ENCODE data around the gene NEDD4L.

The NEDD4L gene

GRCh38 chr18:58078889-58079573 lies 35.0 kb downstream of the NEDD4L start:
- no peak for DNase-seq
- Mint-ChIP-seq H3K27ac (no peak overlapping the region), H3K9me3 (no peaks in the 10 kb centered on the region), H3K4me3 (no peak overlapping the region), H3K36me3 (no peaks in the 10 kb centered on the region), H3K27me3 (peaks cover 4% of the 10 kb centered on the region), H3K4me1 (no peaks in the 10 kb centered on the region)
- CTCF ChIA-PET: no interaction called here

DNA sequence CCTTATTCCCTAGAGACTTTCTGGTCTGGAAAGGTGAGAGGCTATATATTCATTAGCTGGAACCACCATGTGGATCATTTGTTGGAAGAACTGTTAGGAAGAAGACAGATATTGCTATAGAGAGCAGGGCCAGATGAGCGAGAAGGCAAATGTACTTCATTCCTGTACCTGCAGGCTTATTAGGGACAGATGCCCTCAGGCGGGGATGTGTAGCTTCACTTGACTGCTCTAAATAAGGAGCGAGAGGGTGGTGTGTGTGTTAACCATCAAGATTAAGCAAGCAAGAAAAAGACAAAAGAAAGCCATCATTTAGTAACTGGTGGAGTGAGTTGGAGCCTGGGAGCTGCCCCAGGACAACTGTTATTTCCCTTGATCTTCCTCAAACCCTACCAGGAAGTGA lies 36.4 kb downstream of the NEDD4L start:
- CTCF ChIA-PET: interaction anchor here (0.6 kb wide), 1 partner anchor 8 kb away, joined by 3 read pairs; no protein-coding TSS in a partner anchor
- no peak overlapping the region for H3K27ac Mint-ChIP-seq
- no peak overlapping the region for H3K4me3 Mint-ChIP-seq
- no peaks in the 10 kb centered on the region for H3K9me3 Mint-ChIP-seq
- H3K36me3 Mint-ChIP-seq: no peaks in the 10 kb centered on the region
- peaks cover 7% of the 10 kb centered on the region for H3K27me3 Mint-ChIP-seq
- no peak for DNase-seq
- no peaks in the 10 kb centered on the region for H3K4me1 Mint-ChIP-seq

DNA sequence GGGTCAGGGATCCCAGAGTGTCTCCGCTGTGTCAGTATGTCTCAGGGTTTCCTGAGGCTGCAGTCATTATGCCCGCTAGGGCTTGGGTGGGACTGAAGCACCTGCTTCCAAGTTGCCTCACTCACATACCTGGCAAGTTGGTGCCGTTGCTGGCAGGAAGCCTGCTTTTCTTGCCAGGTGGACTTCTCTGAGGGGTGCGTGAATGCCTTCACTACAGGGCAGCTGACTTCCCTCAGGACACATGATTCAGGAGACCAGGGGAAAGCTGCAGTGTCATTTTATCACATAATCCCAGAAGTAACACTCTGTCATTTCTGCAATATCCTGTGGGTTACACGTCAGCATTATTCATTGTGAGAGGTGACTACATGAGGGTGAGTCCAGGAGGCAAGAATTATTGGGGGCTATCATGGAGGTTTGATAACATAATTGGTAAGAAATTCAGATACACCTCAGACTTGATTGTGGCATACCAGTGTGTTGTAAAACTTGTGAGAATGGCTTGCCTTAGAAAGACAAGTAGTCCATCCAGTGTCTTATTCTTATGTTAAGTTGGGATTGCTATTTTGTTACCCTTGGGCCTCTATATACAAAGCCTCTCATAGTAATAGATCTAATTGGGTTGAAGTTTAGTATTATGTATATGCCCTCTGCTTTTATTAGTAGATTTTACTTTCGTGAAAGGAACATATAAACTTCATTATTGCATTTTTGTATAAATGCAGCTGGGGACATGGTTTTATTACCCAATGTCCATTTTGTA lies 44.1 kb downstream of the NEDD4L start:
- CTCF ChIA-PET: interaction anchor here (0.6 kb wide), 1 partner anchor 8 kb away, joined by 3 read pairs; no protein-coding TSS in a partner anchor
- Mint-ChIP-seq H3K9me3 (no peaks in the 10 kb centered on the region), H3K27ac (no peak overlapping the region), H3K4me3 (no peak overlapping the region), H3K36me3 (no peaks in the 10 kb centered on the region), H3K27me3 (peaks cover 8% of the 10 kb centered on the region), H3K4me1 (no peaks in the 10 kb centered on the region)
- DNase-seq: no peak

GRCh38 chr18:58088691-58089065 lies 44.7 kb downstream of the NEDD4L start:
- Mint-ChIP-seq H3K36me3 (no peaks in the 10 kb centered on the region), H3K9me3 (no peaks in the 10 kb centered on the region), H3K27ac (no peak overlapping the region), H3K4me1 (no peaks in the 10 kb centered on the region), H3K27me3 (peaks cover 8% of the 10 kb centered on the region), H3K4me3 (no peak overlapping the region)
- CTCF ChIA-PET: interaction anchor here (0.6 kb wide), 1 partner anchor 8 kb away, joined by 3 read pairs; no protein-coding TSS in a partner anchor
- no peak for DNase-seq

DNA sequence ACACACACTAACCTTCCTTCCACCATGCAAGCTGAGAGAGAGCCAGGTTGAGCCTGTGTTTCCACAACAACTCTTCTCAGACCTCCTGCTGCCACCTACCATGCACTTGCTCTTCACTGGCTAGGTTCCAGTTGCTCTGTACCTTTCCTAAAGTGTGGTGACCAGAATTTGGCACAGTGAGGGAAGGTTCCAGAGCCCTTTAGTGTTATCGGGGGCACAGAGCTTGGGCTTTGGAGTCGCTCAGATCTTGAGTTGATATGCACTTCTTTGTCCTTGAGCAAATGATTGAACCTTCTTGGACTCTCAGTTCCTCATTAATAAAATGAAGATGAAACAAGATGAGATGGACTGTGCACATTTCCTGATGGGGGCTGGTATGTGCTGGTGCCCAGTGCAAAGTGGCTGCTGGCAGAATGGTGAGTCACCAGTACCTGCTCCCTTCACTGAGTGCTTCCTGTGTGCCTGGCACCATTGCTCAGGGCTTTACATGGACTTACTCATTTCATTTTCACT lies 47.1 kb downstream of the NEDD4L start:
- Mint-ChIP-seq H3K27ac (no peak overlapping the region), H3K27me3 (peaks cover 3% of the 10 kb centered on the region), H3K36me3 (no peaks in the 10 kb centered on the region), H3K9me3 (no peaks in the 10 kb centered on the region), H3K4me3 (no peak overlapping the region), H3K4me1 (no peaks in the 10 kb centered on the region)
- DNase-seq: no peak
- CTCF ChIA-PET: interaction anchor here (1.2 kb wide), 1 partner anchor 45 kb away, joined by 4 read pairs; no protein-coding TSS in a partner anchor

- no peaks in the 10 kb centered on the region for H3K4me1 Mint-ChIP-seq
- CTCF ChIA-PET: no interaction called here
- no peaks in the 10 kb centered on the region for H3K36me3 Mint-ChIP-seq
- H3K4me3 Mint-ChIP-seq: no peak overlapping the region
- no peaks in the 10 kb centered on the region for H3K9me3 Mint-ChIP-seq
- H3K27me3 Mint-ChIP-seq: no peaks in the 10 kb centered on the region
- no peak for DNase-seq
- H3K27ac Mint-ChIP-seq: no peak overlapping the region
Observed at GRCh38 chr18:58093311-58093803, 49.3 kb downstream of the NEDD4L start.

GRCh38 chr18:58095222-58095621 lies 51.2 kb downstream of the NEDD4L start:
- CTCF ChIA-PET: no interaction called here

DNA sequence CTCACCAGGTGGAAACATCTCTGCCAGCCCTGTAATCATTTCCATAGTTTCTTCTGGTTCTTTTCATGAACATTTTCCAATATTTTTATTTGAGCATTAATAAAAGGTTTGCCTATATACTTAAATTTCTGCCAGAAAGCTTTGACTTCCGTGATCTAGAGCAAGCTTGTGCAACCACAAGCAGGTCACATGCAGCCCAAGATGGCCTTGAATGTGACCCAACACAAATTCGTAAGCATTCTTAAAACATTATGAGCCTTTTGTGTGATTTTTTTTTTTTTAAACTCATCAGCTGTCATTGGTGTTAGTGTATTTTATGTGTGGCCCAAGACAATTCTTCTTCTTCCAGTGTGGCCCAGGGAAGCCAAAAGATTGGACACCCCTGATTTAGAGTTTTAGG lies 51.6 kb downstream of the NEDD4L start:
- Mint-ChIP-seq H3K36me3 (no peaks in the 10 kb centered on the region), H3K27me3 (peaks cover 3% of the 10 kb centered on the region), H3K9me3 (no peaks in the 10 kb centered on the region), H3K27ac (no peak overlapping the region), H3K4me1 (no peaks in the 10 kb centered on the region), H3K4me3 (no peak overlapping the region)
- no peak for DNase-seq
- CTCF ChIA-PET: no interaction called here

More at GRCh38 chr18:58095222-58095621, 51.2 kb downstream of the NEDD4L start:
- no peak overlapping the region for H3K27ac Mint-ChIP-seq
- H3K27me3 Mint-ChIP-seq: peaks cover 3% of the 10 kb centered on the region
- no peaks in the 10 kb centered on the region for H3K4me1 Mint-ChIP-seq
- H3K4me3 Mint-ChIP-seq: no peak overlapping the region
- no peaks in the 10 kb centered on the region for H3K36me3 Mint-ChIP-seq
- DNase-seq: no peak
- H3K9me3 Mint-ChIP-seq: no peaks in the 10 kb centered on the region

- Mint-ChIP-seq H3K9me3 (no peaks in the 10 kb centered on the region), H3K4me1 (no peaks in the 10 kb centered on the region), H3K27ac (no peak overlapping the region), H3K27me3 (peaks cover 3% of the 10 kb centered on the region), H3K36me3 (no peaks in the 10 kb centered on the region), H3K4me3 (no peak overlapping the region)
- CTCF ChIA-PET: no interaction called here
- DNase-seq: no peak
Observed at GRCh38 chr18:58096658-58097057, 52.6 kb downstream of the NEDD4L start.

DNA sequence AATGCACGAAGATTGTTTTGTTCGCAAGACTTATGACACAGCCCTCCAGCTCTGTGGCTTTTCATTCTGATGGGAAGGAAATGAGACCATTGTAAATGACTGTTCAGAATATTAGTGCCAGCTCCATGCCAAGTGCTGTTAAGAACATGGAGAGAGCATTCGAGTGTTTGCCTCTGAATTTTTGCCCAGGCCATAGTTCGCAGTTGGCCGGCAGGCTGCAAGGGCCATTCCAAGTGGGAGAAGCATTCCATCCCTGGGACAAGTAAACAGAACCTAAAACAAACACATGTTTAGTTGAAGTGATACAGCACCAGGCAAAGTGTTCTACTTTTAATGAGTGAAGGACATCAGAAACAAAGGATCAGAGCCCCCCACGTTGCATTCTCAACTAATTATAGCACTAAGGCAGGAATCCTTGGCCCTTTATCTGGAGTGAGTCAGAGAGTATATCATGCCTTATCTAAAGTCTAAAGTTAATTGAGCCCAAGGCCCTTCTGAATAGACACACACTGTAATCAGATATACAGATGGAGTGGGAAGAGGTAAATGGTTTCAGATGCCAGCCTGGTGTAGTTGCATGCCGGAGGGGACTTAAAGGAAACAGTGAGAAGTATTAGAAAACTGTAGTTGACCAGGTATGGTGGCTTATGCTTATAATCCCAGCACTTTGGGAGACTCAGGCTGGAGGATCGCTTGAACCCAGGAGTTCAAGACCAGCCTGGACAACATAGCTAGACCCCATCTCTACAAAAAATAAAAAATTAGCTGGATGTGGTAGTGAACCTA lies 53.3 kb downstream of the NEDD4L start:
- DNase-seq: no peak
- peaks cover 3% of the 10 kb centered on the region for H3K27me3 Mint-ChIP-seq
- H3K4me1 Mint-ChIP-seq: no peaks in the 10 kb centered on the region
- H3K4me3 Mint-ChIP-seq: no peak overlapping the region
- H3K27ac Mint-ChIP-seq: no peak overlapping the region
- no peaks in the 10 kb centered on the region for H3K36me3 Mint-ChIP-seq
- no peaks in the 10 kb centered on the region for H3K9me3 Mint-ChIP-seq
- CTCF ChIA-PET: no interaction called here

DNA sequence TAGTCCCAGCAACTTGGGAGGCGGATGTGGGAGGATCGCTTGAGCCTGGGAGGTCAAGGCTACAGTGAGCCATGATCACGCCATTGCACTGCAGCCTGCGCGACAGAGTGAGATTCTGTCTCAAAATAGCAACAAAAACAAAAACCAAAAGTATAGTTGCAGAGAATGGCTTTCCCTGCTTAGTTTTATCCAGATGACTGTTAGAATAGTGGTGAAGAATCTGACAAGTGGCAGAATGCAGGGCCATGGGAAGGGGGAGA lies 53.8 kb downstream of the NEDD4L start:
- Mint-ChIP-seq H3K36me3 (no peaks in the 10 kb centered on the region), H3K27ac (no peak overlapping the region), H3K4me1 (no peaks in the 10 kb centered on the region), H3K27me3 (peaks cover 3% of the 10 kb centered on the region), H3K4me3 (no peak overlapping the region), H3K9me3 (no peaks in the 10 kb centered on the region)
- DNase-seq: no peak
- CTCF ChIA-PET: no interaction called here

DNA sequence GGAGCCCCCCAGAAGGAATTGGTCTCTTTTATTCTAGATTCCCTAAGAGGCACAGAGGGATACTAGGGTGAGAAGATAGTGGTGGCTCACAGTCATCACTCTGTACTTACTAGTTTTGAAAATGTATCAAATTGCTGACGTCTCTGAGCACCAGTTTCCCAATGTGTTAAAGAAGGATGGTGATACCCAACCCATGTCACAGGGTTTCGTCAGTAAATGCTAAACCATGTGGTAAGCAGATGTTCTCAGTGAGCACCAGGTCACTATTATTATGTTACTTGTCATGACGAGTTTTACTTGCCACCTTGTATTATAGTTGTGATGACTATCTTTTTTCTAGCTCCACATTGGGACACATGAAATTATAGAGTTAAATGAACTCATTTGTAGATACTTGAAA lies 54.7 kb downstream of the NEDD4L start:
- Mint-ChIP-seq H3K4me1 (peaks cover 2% of the 10 kb centered on the region), H3K27me3 (peaks cover 3% of the 10 kb centered on the region), H3K36me3 (no peaks in the 10 kb centered on the region), H3K4me3 (no peak overlapping the region), H3K9me3 (no peaks in the 10 kb centered on the region), H3K27ac (no peak overlapping the region)
- DNase-seq: no peak
- CTCF ChIA-PET: interaction anchor here (0.7 to 1.6 kb wide), 2 partner anchors 23 to 539 kb away, joined by 3 to 4 read pairs; no protein-coding TSS in a partner anchor

- no peak overlapping the region for H3K4me3 Mint-ChIP-seq
- no peak overlapping the region for H3K27ac Mint-ChIP-seq
- H3K36me3 Mint-ChIP-seq: no peaks in the 10 kb centered on the region
- no peak for DNase-seq
- H3K9me3 Mint-ChIP-seq: no peaks in the 10 kb centered on the region
- CTCF ChIA-PET: interaction anchor here (1.6 kb wide), 1 partner anchor 22 kb away, joined by 4 read pairs; no protein-coding TSS in a partner anchor
- H3K4me1 Mint-ChIP-seq: peaks cover 2% of the 10 kb centered on the region
- H3K27me3 Mint-ChIP-seq: peaks cover 12% of the 10 kb centered on the region
Observed at GRCh38 chr18:58100154-58100553, 56.1 kb downstream of the NEDD4L start.

- CTCF ChIA-PET: no interaction called here
Observed at GRCh38 chr18:58101291-58101794, 57.3 kb downstream of the NEDD4L start.

More at GRCh38 chr18:58101291-58101794, 57.3 kb downstream of the NEDD4L start:
- Mint-ChIP-seq H3K27ac (no peak overlapping the region), H3K4me1 (peaks cover 2% of the 10 kb centered on the region), H3K4me3 (no peak overlapping the region), H3K9me3 (no peaks in the 10 kb centered on the region), H3K36me3 (no peaks in the 10 kb centered on the region), H3K27me3 (peaks cover 18% of the 10 kb centered on the region)
- no peak for DNase-seq

Measured in activated naive CD4-positive, alpha-beta T cell treated with anti-CD3 and anti-CD28 coated beads, Interleukin-2, amount 10 ng/mL, durations not matched to agents 7 days and 5 days (primary cell).